ENCODE measurements around the gene DR1.
"Not testable (repeated sequence)": the region's sequence is repeated elsewhere in the genome, so short reads cannot be mapped to it uniquely, and the experiment has no call there.

The DR1 gene

DNA sequence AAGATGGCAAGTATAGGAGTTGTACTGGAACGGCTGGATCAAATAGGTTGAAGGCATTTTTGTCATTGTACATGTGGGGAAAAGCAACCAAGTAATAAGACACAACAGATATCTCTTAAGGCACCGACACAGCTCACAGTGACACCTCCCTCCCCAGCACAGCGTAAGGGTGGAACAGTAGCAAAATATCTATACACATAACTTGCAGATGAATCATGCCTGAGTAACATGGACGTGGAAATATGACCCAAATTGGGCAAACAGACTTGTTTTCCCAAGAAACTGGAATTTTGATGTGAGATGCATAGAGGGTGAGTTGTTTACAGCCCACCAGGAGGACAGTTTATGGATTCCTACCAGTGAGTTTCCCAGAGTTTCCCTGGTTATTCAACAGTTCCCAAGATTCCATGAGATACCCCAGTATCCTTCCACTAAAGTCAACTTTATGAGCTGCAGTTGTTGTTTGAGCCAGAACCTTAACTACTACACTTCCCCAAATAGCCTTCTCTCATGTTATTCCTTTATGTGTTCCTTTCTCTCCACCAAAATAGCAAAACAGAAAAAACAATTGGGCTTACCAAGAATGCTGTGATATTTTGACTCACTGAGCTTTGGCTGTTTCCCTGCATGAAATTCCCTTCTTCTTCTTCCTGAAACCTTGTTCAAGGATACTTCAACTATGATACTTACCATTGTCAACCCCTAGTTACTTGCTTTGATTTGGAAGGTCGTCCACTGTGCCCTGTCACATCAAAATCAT lies 7.1 kb upstream of the DR1 start:
- DNase-seq = no peak
- in situ Hi-C loops (cut with MboI; ENCODE audit: low pct_unique_long_range_greater_than_20kb, low sequenced_read_pairs) = no loop called here

DNA sequence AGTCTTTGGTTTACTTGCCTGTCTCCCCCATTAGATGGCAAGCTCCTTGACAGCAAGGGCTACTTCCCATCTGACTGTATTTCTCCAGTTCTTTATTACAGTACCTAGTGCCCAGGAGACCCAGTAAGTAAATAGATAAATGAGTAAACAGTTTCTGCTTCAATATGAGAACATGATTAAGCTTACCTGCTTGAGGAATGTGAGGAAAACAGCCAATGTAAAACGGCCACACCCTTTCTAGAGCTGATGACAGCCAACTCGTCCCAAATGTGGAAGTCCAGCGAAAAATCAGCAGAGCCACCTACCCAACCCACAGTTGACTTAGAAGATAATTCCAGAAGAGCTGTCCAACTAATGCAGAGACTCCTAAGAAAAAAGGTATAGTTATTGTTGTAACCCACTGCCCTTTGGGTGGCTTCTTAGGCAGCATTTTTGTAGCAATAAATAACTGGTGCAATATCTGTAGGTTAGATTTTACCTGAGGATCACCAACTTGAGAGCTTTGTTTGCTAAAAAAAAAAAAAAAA lies 6.5 kb upstream of the DR1 start:
- in situ Hi-C loops (cut with MboI; ENCODE audit: low pct_unique_long_range_greater_than_20kb, low sequenced_read_pairs) = no loop called here
- no peak for DNase-seq

DNA sequence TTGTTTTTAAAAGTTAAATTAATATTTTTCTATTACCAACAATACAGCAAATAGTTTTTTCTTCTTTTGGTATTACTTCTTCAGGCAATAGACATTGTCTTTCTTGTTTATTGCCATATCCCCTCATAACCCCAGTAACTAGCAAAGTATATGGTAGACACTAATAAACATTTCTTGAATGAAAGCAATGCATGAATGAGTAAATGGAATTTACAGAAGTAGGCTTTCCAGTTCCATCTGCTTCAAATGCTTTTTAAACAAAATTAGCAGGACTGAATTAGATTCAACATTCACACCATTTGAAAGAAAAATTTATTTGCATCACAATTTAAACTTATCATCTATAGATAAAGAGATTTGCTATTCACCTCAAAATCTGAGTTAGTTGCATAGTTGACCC lies 5.6 kb upstream of the DR1 start:
- no peak for DNase-seq
- in situ Hi-C loops (cut with MboI; ENCODE audit: low pct_unique_long_range_greater_than_20kb, low sequenced_read_pairs) = no loop called here

DNA sequence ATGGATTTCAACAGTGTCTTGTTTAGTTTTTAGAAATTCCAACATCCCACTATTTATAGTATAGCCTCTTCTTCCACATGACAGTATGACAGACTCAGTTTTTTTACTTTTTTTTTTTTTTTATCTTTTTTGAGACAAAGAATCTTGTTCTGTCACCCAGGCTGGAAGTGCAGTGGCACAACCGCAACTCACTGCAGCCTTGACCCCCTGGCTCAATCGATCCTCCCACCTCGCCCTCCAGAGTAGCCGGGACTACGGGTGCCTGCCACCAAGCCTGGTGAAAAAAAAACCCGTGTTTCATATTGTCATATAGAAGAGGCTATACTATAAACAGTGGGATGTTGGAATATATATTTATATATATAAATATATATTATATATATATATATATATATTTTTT lies 1.2 kb upstream of the DR1 start:
- DNase-seq = no peak
- in situ Hi-C loops (cut with MboI; ENCODE audit: low pct_unique_long_range_greater_than_20kb, low sequenced_read_pairs) = no loop called here

DNA sequence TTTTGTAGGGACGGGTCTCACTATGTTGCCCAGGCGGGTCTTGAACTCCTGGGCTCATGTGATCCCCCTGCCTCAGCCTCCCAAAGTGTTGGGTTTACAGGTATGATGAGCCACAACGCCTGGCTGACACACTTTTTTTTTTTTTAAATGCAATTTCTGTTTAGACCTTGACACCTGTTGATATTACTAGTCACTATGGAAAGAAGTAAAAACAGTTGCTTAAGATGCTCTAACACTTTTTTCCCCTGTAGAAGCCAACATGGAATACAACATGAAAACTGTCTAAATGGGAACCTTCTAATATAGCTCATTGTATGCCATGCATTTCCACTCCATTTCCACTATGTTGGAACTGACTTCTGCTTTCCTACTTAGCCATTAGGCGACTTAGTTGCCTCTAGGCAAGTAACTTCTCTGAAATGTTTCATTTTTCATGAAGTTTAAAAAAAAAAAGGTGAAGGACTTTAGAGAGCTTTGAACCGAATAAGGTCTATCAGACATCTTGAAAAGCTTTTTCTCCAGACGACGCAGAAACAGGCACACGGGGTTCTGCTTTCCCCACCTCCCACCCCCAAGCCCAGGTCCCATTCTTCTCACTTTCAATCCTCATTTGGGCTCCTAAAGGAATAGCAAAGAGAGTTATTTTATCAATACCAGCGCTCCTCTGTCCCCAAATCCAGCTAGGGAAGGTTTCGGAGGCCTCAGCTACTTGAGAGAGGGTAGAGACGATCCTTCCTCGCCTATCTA lies 648 bp upstream of the DR1 start:
- no peak for DNase-seq
- in situ Hi-C loops (cut with MboI; ENCODE audit: low pct_unique_long_range_greater_than_20kb, low sequenced_read_pairs) = no loop called here

DNA sequence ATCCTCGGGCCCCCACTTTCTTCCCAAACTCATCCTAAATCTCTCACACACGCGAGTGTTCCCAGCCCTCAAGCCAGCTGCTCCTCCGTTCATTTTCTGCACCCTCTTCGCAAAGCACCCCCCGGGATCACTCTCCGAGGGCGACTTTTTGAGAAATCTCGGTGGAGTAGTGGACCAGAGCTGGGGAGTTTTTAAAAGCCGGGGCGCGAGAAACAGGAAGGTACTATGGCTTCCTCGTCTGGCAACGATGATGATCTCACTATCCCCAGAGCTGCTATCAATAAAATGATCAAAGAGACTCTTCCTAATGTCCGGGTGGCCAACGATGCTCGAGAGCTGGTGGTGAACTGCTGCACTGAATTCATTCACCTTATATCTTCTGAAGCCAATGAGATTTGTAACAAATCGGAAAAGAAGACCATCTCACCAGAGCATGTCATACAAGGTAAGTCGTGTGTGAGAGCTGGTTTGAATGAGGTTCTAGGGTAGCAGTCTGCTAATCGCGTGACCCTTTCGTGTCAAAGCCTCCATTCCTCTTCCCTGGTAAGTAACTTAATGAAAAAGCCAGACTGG lies 800 bp downstream of the DR1 start:
- in situ Hi-C loops (cut with MboI; ENCODE audit: low pct_unique_long_range_greater_than_20kb, low sequenced_read_pairs) = no loop called here
- peak; percentile 57 for DNase-seq

DNA sequence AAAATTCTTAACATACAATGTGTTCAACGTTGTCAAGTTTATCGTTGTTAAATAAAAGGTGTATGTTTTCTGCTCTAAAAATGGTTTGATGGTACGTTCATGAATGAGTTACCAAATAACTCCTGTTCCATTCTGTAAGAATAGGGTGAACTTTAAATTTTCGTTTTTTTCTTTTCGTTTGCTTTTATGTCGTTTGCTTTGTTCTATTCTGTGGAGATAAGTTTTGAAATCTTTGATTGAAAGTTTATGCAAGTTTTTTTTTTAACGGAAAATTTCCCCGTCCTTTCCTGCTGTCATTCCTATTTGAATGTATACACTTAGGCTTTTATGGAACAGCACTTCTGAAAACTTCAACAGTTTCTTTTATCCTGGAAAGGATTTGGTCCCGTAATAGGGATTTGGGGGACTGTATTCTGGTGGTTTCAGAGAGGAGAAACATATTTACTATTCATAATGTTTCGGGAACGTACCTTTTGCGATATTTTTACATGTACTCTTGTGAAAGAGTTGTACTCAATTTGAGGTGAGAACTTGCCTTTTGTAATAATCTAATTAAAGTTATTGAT lies 1.7 kb downstream of the DR1 start:
- DNase-seq = no peak

DNA sequence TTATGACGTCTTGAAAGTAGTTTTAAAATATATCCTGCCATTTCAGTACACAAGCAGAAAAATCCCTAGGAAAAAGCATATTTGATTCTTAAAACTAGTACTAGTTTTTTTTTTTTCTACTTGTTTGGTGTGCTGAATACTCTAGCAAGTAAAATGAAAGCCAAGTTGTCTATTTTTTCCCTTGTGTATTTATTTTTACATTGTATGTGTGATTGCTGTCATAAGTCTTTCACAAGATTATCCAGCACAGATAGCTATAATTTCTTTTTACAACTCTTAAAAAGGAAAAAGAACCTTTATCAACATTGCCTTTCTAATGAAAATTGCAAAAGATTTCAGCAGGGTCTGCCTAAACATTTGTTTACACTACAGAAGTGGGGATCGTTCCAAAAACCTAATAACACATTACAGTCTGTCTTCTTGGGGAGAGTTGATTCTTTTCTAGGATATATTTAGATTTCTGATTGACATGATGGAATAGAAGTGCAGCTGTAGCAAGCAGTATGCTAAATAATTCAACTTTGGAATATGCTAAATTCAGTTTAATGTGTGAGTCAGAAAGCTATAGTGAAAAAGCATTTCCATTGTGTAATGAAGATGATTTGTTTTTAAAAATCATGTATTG lies 2.5 kb downstream of the DR1 start:
- DNase-seq = peak; percentile 16
- in situ Hi-C loops (cut with MboI; ENCODE audit: low pct_unique_long_range_greater_than_20kb, low sequenced_read_pairs) = no loop called here

More for the DNA sequence above, 1.7 kb downstream of the DR1 start:
- in situ Hi-C loops (cut with MboI; ENCODE audit: low pct_unique_long_range_greater_than_20kb, low sequenced_read_pairs) = no loop called here

DNA sequence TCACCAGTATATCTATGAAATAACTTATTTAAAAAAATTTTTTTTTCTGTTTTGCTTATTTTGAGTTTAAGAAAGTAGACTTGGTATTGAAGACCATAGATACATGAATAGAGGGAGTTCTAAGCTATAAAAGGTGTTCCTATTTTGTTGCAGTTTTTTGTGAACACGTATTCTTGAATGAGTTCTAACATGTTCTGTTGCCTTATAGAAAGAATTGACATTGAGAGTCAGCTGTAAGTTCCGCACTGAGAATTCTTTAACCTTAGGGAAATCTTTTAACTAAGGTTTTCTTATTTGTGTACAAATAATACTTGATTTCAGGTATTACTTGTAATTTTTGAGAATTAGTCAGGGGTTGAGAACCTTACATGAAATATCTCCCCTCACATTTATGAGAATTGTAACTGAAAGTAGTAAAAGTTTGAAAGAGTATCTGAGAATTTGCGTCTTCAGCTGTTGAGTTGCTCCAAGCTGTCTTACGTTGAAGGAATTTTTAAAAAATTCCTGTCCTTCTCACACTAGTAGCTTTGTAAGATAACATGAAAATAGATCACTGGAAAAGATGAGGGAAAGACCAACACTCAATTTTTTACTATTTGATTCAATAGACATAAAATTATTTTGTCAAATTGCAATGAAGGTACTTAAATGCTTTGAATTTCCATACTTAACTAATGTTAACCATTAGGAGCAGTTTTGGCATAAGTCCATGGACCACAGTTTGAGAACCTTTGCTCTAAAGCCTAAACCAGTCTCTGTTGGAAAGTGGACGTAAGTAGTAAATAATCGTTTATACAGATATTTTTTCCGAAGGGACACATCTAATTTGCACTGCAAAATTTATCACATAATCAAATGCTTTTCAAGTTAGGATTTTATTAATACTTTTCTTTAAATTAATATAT lies 3.8 kb downstream of the DR1 start:
- in situ Hi-C loops (cut with MboI; ENCODE audit: low pct_unique_long_range_greater_than_20kb, low sequenced_read_pairs) = no loop called here
- peak; percentile 19 for DNase-seq

DNA sequence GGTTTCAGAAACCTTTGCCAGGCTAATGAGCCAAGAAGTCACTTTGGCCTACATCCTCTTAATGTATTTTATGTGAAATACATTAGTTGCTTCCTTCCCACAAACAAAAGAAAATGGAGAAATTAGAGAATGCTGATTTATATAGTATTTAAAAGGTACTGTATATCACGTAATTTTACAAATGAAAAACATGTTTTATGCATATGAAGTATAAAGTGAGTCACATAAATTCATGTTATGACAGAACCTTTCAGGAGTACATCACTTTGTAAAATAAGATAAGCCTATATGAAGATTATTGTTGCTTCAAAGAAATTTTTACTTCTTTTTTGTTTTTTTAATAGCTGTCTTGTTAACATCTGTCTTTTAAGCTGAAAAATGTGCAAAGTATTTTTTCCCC lies 4.6 kb downstream of the DR1 start:
- in situ Hi-C loops (cut with MboI; ENCODE audit: low pct_unique_long_range_greater_than_20kb, low sequenced_read_pairs) = no loop called here
- no peak for DNase-seq

DNA sequence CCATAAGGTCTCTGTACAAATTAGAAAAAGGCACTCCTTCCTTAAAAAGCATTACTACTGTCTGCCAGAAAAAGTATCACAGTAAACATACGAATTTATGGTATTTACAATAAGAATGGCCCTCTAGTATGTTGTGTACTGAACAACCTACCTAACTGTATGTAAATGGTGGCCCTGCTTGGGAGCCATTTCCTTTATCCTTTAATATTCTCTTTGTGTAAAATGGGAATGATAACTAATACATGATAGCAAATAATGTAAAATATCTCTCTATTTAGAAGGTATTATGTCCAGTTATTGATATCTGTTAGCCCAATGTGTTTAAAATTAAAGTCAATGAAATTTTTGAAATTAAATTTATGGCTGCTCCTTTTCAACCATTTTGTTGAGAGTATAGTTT lies 5.2 kb downstream of the DR1 start:
- in situ Hi-C loops (cut with MboI; ENCODE audit: low pct_unique_long_range_greater_than_20kb, low sequenced_read_pairs) = no loop called here
- DNase-seq = no peak

DNA sequence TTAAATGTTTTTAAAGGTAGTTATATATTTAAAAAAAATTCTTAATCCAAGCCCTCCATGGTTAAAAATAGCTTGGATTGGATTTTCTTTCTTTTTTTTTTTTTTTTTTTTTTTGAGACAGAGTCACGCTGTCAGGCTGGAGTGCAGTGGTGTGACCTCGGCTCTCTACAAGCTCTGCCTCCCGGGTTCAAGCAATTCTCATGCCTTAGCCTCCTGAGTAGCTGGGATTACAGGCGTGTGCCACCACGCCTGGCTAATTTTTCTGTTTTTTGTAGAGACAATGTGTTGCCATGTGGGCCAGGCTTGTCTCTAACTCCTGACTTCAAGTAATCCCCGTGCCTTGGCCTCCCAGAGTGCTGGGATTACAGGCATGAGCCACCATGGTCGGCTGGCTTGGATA lies 5.6 kb downstream of the DR1 start:
- in situ Hi-C loops (cut with MboI; ENCODE audit: low pct_unique_long_range_greater_than_20kb, low sequenced_read_pairs); DNase-seq: not testable (repeated sequence)

DNA sequence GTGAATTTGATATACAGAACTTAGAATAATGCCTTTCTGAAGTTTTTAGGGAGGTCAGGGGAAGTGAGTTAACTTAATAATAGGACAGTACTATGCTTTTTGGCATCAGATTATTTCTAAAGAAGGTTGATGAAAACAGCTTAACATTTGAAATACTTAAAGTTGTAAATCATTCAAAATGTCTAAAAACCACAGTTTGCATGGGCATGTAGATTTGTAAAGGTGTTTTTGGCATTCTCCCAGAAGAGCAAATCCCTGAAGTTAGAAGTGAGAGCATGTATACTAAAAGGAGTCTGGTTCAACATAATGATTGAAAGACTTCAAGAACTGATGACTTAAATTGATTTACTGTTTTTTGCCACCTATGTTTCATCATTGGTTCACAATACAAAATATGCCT lies 6.7 kb downstream of the DR1 start:
- no peak for DNase-seq
- in situ Hi-C loops (cut with MboI; ENCODE audit: low pct_unique_long_range_greater_than_20kb, low sequenced_read_pairs) = no loop called here

DNA sequence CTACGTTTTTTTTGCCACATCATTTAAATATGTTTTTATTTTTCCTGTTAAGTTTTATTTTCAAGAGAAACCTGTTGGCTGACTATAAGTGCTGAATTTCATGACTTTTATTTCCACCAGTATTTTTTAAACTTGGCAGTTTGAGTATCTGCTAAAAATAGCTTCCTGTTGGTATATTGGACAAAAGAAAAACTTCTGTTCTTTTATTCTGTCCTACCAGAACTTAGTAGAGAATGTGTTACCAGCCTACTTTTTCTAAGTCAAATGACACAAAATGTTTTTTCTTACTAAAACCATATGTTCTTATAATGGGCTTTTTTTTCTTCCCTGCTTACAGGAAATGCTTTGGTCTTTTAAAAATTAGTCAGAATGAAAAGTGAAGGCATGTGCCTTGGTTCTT lies 7.6 kb downstream of the DR1 start:
- DNase-seq = no peak
- in situ Hi-C loops (cut with MboI; ENCODE audit: low pct_unique_long_range_greater_than_20kb, low sequenced_read_pairs) = no loop called here

DNA sequence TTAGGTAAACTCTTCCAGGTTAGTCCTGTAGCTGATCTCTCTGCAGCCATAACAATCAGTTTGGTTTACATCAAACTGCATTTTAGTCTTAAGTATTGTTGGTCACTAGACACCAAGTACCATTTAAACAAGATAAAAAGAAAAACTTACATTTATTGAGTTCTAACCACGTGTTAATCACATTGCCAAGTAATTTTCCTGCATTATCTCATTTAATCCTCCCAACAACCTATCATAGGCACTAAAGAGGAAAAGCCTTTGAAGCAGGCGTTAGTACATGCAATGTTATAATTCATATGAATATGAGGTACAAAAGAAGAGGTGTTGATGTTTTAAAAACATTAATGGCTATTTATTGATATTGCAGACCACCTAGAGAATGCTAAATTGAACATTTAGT lies 9.0 kb downstream of the DR1 start:
- DNase-seq = no peak

DNA sequence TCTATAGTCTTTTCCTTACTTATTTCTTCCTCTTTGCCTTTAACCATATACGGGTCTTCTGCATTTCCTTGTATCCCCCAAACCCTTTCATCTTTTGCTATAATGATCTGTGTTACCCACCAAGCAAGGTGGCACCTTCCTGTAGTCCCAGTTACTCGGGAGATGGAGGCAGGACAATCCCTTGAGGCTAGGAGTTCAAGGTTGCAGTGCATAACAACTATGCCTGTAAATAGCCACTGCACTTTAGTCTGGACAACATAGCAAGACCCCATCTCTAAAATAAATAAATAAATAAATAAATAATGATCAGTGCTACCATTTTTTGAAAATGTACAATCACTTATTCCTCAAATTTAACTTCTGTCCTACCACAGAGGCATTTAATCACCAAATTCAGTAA lies 11.5 kb downstream of the DR1 start:
- in situ Hi-C loops (cut with MboI; ENCODE audit: low pct_unique_long_range_greater_than_20kb, low sequenced_read_pairs) = no loop called here
- DNase-seq = no peak

More for the DNA sequence above, 9.0 kb downstream of the DR1 start:
- in situ Hi-C loops (cut with MboI; ENCODE audit: low pct_unique_long_range_greater_than_20kb, low sequenced_read_pairs) = no loop called here

DNA sequence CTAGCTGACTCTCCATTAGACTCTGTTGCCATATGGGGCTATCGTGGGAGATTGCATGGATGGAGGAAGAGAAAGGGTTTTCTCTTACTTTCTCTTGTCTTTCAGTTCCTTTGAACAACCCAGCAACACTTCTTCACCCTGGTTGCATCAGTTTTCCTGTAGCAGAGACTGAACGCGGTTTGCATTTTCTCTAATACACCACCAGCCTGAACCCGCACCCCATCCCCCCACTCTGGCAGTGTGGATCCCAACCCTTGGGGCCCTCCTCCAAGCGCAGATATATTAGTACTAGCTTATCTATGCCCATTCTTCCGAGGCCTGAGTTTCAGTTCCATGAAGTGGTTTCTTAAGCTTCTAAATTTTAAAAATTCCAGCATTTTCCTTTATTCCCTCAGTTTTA lies 12.6 kb downstream of the DR1 start:
- DNase-seq = no peak
- in situ Hi-C loops (cut with MboI; ENCODE audit: low pct_unique_long_range_greater_than_20kb, low sequenced_read_pairs) = no loop called here

DNA sequence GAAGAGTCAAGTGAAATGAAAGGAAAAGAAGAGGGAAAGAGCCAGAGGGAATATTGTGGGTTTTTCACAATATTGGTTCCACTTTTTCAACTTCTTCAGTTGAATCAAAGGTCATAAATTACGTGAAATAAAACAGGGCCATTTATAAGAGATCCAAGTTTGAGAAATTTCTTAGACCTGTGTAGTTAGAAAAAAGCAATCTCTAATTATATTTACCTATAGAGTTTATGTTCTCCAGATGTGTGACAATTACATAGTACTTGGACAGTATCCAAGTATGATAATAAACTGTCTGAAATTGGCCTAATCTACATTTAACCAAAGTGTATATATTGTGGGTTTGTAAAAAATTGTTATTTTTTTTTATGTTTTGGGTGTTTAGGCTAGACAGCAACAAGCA lies 14.4 kb downstream of the DR1 start:
- DNase-seq = no peak
- in situ Hi-C loops (cut with MboI; ENCODE audit: low pct_unique_long_range_greater_than_20kb, low sequenced_read_pairs) = no loop called here

DNA sequence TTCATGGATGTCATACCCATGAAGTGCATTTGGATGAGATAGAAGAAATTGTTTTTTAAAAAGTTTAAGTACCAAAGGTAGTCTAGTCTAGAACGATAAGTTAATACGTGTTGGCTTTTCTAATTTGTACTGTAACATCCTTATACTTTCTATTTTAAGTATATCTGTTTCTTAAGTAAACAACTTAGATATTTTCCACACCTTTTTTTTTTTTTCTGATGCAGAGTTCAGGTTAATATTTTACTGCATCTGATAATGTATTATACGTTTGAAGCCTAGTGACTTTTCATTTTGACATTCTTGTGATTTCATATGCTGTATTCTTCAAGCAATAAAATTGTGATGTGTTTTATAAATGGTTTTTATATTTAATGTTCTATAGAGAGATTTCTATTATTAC lies 16.5 kb downstream of the DR1 start:
- in situ Hi-C loops (cut with MboI; ENCODE audit: low pct_unique_long_range_greater_than_20kb, low sequenced_read_pairs) = no loop called here
- no peak for DNase-seq

All from KBM-7 (cell line).